Measurements from ENCODE around the gene TEKTIP1.
A peak's percentile ranks its signal among the peaks of the same experiment; 100 is the strongest.

Gene TEKTIP1

DNA sequence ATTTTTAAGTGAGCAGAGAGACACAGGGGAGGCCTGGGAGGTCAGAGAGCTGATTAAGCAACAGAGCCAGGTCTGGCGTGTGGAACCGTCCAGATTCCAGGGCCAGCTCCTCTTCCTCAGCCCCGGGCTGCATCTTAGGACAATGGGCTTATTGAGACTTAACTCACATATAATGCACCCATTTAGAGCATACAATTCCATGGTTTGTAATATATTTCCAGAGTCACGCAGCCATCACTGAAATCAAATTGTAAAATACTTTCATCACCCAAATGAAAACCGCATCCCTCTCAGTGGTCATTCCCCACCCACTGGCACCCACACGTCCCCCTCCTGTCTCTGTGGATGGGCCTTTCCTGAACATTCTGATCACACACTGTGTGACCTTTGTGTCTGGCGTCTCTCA is 31.6 kb downstream of the TEKTIP1 start:
- no peak overlapping the region for H3K9ac ChIP-seq (ENCODE audit: low read length in 2 of 2)
- no peaks in the 10 kb centered on the region for H3K9me3 ChIP-seq (ENCODE audit: control insufficient read depth in 2 of 2, low read length in 2 of 2)
- peaks cover 2 to 3% of the 10 kb centered on the region in 2 donors for H3K36me3 ChIP-seq (ENCODE audit: control insufficient read depth in 2 of 2, insufficient read depth in 2 of 2, low read length in 2 of 2)
- H3K27ac ChIP-seq (ENCODE audit: low read length), result no peak overlapping the region
- peaks cover 18% of the 10 kb centered on the region for H3K4me1 ChIP-seq (ENCODE audit: control insufficient read depth, insufficient read depth, low read length)
- H3K4me3 ChIP-seq (ENCODE audit: low read length in 2 of 2), result no peak overlapping the region
- no peaks in the 10 kb centered on the region for H3K27me3 ChIP-seq (ENCODE audit: control insufficient read depth in 1 of 2, insufficient read depth in 2 of 2, low read length in 2 of 2)

DNA sequence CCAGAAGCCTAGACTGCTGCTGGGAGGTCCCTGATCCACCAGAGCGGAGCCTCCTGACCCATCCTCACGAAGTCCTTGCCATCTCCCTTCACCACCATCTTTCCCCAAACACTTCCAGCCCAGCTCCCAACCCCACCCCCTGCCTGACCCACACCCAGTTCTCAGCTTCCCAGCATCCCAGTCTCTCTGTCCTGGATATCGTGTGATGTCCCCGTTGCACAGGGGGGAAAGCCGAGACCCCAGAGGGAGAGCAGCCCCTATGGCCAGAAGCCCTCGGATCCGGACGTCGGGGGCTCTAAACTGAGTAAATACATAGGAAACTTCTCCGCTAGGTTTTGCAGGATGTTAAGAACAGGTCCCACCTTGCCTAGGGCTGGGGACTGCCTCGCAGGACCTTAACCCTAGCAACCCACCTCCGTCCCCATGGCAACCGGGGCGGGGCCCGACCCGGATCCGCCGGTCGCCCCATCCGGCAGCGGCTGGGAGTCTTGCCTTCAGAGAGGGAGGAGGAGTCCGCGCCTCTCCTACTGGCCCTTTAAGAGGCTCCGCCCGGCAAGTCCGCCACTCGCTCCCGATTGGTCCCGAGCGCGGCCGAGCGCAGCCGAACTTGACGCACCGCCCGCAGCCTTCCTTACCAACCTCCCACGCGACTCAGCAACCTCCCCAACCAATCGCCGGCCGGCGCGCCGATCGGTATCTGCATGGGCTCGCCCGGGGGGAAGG is 33.3 kb downstream of the TEKTIP1 start:
- H3K9me3 ChIP-seq (ENCODE audit: control insufficient read depth in 2 of 2, low read length in 2 of 2), result no peaks in the 10 kb centered on the region
- peaks cover 29% of the 10 kb centered on the region for H3K4me1 ChIP-seq (ENCODE audit: control insufficient read depth, insufficient read depth, low read length)
- H3K36me3 ChIP-seq (ENCODE audit: control insufficient read depth in 2 of 2, insufficient read depth in 2 of 2, low read length in 2 of 2), result peaks cover 2 to 3% of the 10 kb centered on the region in 2 donors
- no peaks in the 10 kb centered on the region for H3K27me3 ChIP-seq (ENCODE audit: control insufficient read depth in 1 of 2, insufficient read depth in 2 of 2, low read length in 2 of 2)
- H3K27ac ChIP-seq (ENCODE audit: low read length), result no peak overlapping the region
- H3K4me3 ChIP-seq (ENCODE audit: low read length in 2 of 2), result peak overlapping the region; percentile 64 to 84
- H3K9ac ChIP-seq (ENCODE audit: low read length in 2 of 2), result peak overlapping the region; percentile 59 to 72

- peaks cover 2 to 3% of the 10 kb centered on the region in 2 donors for H3K36me3 ChIP-seq (ENCODE audit: control insufficient read depth in 2 of 2, insufficient read depth in 2 of 2, low read length in 2 of 2)
- H3K9ac ChIP-seq (ENCODE audit: low read length in 2 of 2), result peak within 1 kb of the TSS; percentile 63 to 72
- peak within 1 kb of the TSS; percentile 65 to 84 for H3K4me3 ChIP-seq (ENCODE audit: low read length in 2 of 2)
- peaks cover 29% of the 10 kb centered on the region for H3K4me1 ChIP-seq (ENCODE audit: control insufficient read depth, insufficient read depth, low read length)
- no peaks in the 10 kb centered on the region for H3K9me3 ChIP-seq (ENCODE audit: control insufficient read depth in 2 of 2, low read length in 2 of 2)
- no peaks in the 10 kb centered on the region for H3K27me3 ChIP-seq (ENCODE audit: control insufficient read depth in 1 of 2, insufficient read depth in 2 of 2, low read length in 2 of 2)
- H3K27ac ChIP-seq (ENCODE audit: low read length), result no peak within 1 kb of the TSS
Measured at GRCh38 chr19:3572855-3573161, 33.8 kb downstream of the TEKTIP1 start, which contains the start of gene HMG20B. HMG20B (plus strand) TSS chr19:3572944; CDS start chr19:3573310, 366 bp downstream.

GRCh38 chr19:3573162-3573857 is 34.3 kb downstream of the TEKTIP1 start:
- peak overlapping the region; percentile 65 to 80 for H3K4me3 ChIP-seq (ENCODE audit: low read length in 2 of 2)
- no peak overlapping the region for H3K27ac ChIP-seq (ENCODE audit: low read length)
- H3K27me3 ChIP-seq (ENCODE audit: control insufficient read depth in 1 of 2, insufficient read depth in 2 of 2, low read length in 2 of 2), result no peaks in the 10 kb centered on the region
- peaks cover 29% of the 10 kb centered on the region for H3K4me1 ChIP-seq (ENCODE audit: control insufficient read depth, insufficient read depth, low read length)
- H3K9me3 ChIP-seq (ENCODE audit: control insufficient read depth in 2 of 2, low read length in 2 of 2), result no peaks in the 10 kb centered on the region
- peak overlapping the region; percentile 51 to 63 for H3K9ac ChIP-seq (ENCODE audit: low read length in 2 of 2)
- peaks cover 2 to 3% of the 10 kb centered on the region in 2 donors for H3K36me3 ChIP-seq (ENCODE audit: control insufficient read depth in 2 of 2, insufficient read depth in 2 of 2, low read length in 2 of 2)

DNA sequence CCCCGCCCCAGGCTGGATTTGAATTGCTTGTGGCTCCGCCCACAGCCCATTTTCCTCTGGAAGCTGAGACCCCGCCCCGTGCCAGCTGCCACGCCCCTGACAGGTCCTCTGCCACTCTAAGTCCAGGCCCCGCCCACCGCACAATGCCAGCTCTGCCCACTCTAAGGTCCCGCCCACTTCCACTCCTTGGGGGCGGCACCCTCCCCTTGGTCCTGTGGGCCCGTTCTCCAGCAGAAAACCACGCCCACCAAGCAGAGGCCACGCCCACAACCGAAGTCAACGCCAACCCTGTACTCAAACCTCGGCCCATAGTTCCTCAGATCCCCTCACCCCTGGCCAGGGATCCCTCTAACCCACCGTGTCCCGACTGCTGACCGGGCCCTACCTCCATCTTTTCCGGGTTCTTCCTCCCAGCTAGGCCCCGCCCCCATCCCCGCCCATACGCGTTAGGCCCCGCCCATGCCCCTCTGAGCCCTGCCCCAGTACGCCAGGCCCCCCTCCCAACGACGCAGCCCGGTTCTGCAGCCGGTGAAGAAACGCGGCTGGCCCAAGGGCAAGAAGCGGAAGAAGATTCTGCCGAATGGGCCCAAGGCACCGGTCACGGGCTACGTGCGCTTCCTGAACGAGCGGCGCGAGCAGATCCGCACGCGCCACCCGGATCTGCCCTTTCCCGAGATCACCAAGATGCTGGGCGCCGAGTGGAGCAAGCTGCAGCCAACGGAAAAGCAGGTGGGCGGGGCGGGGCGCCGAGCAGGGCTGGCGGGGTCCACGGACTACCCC is 35.1 kb downstream of the TEKTIP1 start:
- H3K9me3 ChIP-seq (ENCODE audit: control insufficient read depth in 2 of 2, low read length in 2 of 2), result no peaks in the 10 kb centered on the region
- no peak overlapping the region for H3K27ac ChIP-seq (ENCODE audit: low read length)
- peak overlapping the region; percentile 65 to 80 for H3K4me3 ChIP-seq (ENCODE audit: low read length in 2 of 2)
- H3K36me3 ChIP-seq (ENCODE audit: control insufficient read depth in 2 of 2, insufficient read depth in 2 of 2, low read length in 2 of 2), result peaks cover 2 to 3% of the 10 kb centered on the region in 2 donors
- H3K4me1 ChIP-seq (ENCODE audit: control insufficient read depth, insufficient read depth, low read length), result peaks cover 29% of the 10 kb centered on the region
- no peak overlapping the region for H3K9ac ChIP-seq (ENCODE audit: low read length in 2 of 2)
- H3K27me3 ChIP-seq (ENCODE audit: control insufficient read depth in 1 of 2, insufficient read depth in 2 of 2, low read length in 2 of 2), result no peaks in the 10 kb centered on the region

- no peaks in the 10 kb centered on the region for H3K27me3 ChIP-seq (ENCODE audit: control insufficient read depth in 1 of 2, insufficient read depth in 2 of 2, low read length in 2 of 2)
- H3K27ac ChIP-seq (ENCODE audit: low read length), result no peak overlapping the region
- no peaks in the 10 kb centered on the region for H3K9me3 ChIP-seq (ENCODE audit: control insufficient read depth in 2 of 2, low read length in 2 of 2)
- H3K9ac ChIP-seq (ENCODE audit: low read length in 2 of 2), result no peak overlapping the region
- peaks cover 29% of the 10 kb centered on the region for H3K4me1 ChIP-seq (ENCODE audit: control insufficient read depth, insufficient read depth, low read length)
- H3K4me3 ChIP-seq (ENCODE audit: low read length in 2 of 2), result no peak overlapping the region
- peaks cover 2 to 3% of the 10 kb centered on the region in 2 donors for H3K36me3 ChIP-seq (ENCODE audit: control insufficient read depth in 2 of 2, insufficient read depth in 2 of 2, low read length in 2 of 2)
Measured at GRCh38 chr19:3575260-3575741, 36.3 kb downstream of the TEKTIP1 start.

GRCh38 chr19:3575949-3576673 is 37.1 kb downstream of the TEKTIP1 start:
- Histone ChIP-seq H3K4me3 (ENCODE audit: low read length in 2 of 2) (peak overlapping the region; percentile 62 to 71), H3K27ac (ENCODE audit: low read length) (peak overlapping the region; percentile 46), H3K9ac (ENCODE audit: low read length in 2 of 2) (no peak overlapping the region), H3K27me3 (ENCODE audit: control insufficient read depth in 1 of 2, insufficient read depth in 2 of 2, low read length in 2 of 2) (no peaks in the 10 kb centered on the region), H3K4me1 (ENCODE audit: control insufficient read depth, insufficient read depth, low read length) (peaks cover 29% of the 10 kb centered on the region), H3K36me3 (ENCODE audit: control insufficient read depth in 2 of 2, insufficient read depth in 2 of 2, low read length in 2 of 2) (peaks cover 2 to 3% of the 10 kb centered on the region in 2 donors), H3K9me3 (ENCODE audit: control insufficient read depth in 2 of 2, low read length in 2 of 2) (no peaks in the 10 kb centered on the region)

DNA sequence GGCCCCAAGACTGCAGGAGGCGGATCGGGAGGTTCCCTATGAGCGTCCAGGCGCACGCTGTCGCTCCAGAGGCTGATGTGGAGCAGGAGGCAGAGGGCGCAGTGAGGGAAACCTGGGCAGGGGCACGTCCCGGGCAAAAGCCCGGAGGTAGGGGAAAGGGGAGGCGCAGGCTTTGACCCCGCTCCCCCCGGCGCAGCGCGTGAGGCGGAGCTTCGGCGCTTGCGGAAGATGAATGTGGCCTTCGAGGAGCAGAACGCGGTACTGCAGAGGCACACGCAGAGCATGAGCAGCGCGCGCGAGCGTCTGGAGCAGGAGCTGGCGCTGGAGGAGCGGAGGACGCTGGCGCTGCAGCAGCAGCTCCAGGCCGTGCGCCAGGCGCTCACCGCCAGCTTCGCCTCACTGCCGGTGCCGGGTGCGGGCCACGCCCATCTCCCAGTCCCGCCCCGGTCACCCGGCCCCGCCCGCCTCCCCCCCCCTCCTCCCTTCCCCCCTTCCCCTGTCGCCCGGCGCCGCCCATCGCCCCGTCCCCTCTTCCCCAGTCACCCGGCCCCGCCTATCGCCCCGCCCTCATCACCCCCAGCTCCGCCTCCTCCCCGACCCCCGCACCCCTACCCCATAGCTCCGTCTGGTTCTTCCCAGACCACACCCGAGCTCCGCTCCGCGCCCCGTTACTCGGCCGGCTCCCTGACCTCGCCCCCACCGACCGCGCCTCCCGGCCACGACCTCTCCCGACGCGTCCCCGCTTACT is 37.9 kb downstream of the TEKTIP1 start:
- Histone ChIP-seq H3K27me3 (ENCODE audit: control insufficient read depth in 1 of 2, insufficient read depth in 2 of 2, low read length in 2 of 2) (no peaks in the 10 kb centered on the region), H3K9me3 (ENCODE audit: control insufficient read depth in 2 of 2, low read length in 2 of 2) (no peaks in the 10 kb centered on the region), H3K4me1 (ENCODE audit: control insufficient read depth, insufficient read depth, low read length) (peaks cover 28% of the 10 kb centered on the region), H3K36me3 (ENCODE audit: control insufficient read depth in 2 of 2, insufficient read depth in 2 of 2, low read length in 2 of 2) (peaks cover 2 to 3% of the 10 kb centered on the region in 2 donors), H3K27ac (ENCODE audit: low read length) (peak overlapping the region; percentile 46), H3K9ac (ENCODE audit: low read length in 2 of 2) (no peak overlapping the region), H3K4me3 (ENCODE audit: low read length in 2 of 2) (peak overlapping the region; percentile 62 to 71)

DNA sequence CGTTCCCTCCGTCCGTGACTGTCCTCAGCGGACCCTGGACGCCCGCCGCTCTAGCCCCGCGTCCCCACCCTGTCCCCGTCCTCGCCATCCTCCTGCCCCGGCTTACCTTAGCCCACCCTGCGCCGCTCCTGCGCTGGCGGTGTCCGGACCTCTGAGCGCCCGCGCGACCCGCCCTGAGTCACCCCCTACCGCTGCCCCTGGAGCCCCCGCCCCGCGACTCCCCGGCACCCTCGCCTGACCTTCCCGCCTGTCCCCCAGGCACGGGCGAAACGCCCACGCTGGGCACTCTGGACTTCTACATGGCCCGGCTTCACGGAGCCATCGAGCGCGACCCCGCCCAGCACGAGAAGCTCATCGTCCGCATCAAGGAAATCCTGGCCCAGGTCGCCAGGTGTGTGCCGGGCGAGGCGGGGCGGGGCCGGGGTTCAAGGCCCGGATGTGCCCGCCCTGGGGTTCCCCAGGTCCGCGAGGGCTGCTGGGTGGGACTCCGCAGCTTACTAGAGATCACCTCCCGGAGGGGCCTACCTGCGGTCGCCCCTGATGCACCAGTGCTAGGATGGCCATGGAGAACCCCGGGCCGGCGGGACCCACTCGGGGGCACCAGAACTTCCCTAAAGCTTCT is 38.9 kb downstream of the TEKTIP1 start:
- Histone ChIP-seq H3K36me3 (ENCODE audit: control insufficient read depth in 2 of 2, insufficient read depth in 2 of 2, low read length in 2 of 2) (peaks cover 2 to 3% of the 10 kb centered on the region in 2 donors), H3K4me1 (ENCODE audit: control insufficient read depth, insufficient read depth, low read length) (peaks cover 22% of the 10 kb centered on the region), H3K9me3 (ENCODE audit: control insufficient read depth in 2 of 2, low read length in 2 of 2) (no peaks in the 10 kb centered on the region), H3K4me3 (ENCODE audit: low read length in 2 of 2) (no peak overlapping the region), H3K27me3 (ENCODE audit: control insufficient read depth in 1 of 2, insufficient read depth in 2 of 2, low read length in 2 of 2) (no peaks in the 10 kb centered on the region), H3K9ac (ENCODE audit: low read length in 2 of 2) (no peak overlapping the region), H3K27ac (ENCODE audit: low read length) (no peak overlapping the region)

Data from stomach smooth muscle (tissue), 2 donors.